GM04504 (cell line): ENCODE measurements around the gene NFIA.
A peak's percentile ranks its signal among the peaks of the same experiment; 100 is the strongest.

ENCODE experiments used
- DNase-seq: peaks from one replicate; pipeline ENCODE4 v3.0.0-alpha.2; 2012; ENCODE audit warnings: low read depth

Gene NFIA

GRCh38 chr1:61183471-61184039 lies 101.2 kb downstream of the NFIA start:
- DNase-seq, result no peak

DNA sequence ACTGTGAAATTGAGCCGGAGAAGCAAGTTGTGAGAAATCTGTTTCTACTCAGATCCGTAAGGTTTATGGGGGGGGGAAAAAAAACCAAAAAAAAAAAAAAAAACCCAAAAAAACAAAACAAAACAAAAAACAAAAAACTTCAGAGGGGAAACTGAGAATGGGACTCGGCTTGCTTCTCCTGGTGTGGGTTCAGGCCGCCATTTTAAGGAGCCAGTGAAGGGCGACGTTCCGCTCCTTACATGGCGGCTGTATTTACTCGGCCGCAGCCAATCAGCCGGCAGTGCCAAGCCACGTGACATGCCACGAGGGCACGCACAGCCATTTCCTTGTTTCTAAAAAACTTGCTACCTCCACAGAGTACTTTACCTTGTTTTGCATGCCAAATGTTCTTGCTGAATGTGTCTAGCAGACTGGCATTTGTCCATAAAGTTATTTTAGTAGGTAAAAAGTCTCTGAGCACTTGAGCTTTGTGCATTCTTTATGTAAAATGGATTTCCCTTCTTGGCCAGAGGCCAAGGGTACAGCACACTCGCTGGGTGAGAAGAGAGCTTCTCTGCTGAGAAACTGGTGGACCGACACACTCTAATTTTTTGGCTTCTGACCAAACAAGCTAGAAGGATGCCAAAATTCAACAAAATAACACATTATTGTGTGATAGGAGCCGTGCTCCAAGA lies 101.8 kb downstream of the NFIA start:
- DNase-seq, result peak; percentile 26

- DNase-seq, result no peak
Observed at GRCh38 chr1:61184714-61185106, 102.3 kb downstream of the NFIA start.

- no peak for DNase-seq
Observed at GRCh38 chr1:61186753-61187152, 104.4 kb downstream of the NFIA start.

GRCh38 chr1:61187352-61188086 lies 105.2 kb downstream of the NFIA start:
- DNase-seq, result no peak

- DNase-seq, result no peak
Observed at GRCh38 chr1:61190153-61190552, 107.8 kb downstream of the NFIA start.

GRCh38 chr1:61190618-61191432 lies 108.5 kb downstream of the NFIA start:
- no peak for DNase-seq

DNA sequence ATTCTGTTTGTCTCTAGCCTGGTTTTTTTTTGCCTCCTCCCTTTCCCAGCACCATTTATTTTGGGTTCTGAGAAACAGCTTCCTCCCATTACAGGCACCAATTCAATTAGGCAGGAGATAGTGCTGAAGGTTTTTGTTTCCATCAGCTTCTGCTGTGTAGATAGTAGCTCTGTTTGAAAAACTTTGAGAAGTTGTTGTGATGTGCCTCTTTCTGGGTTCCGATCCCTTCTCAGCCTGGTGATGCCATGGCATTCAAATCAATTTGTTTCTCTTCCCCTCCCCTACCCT lies 109.0 kb downstream of the NFIA start:
- no peak for DNase-seq

DNA sequence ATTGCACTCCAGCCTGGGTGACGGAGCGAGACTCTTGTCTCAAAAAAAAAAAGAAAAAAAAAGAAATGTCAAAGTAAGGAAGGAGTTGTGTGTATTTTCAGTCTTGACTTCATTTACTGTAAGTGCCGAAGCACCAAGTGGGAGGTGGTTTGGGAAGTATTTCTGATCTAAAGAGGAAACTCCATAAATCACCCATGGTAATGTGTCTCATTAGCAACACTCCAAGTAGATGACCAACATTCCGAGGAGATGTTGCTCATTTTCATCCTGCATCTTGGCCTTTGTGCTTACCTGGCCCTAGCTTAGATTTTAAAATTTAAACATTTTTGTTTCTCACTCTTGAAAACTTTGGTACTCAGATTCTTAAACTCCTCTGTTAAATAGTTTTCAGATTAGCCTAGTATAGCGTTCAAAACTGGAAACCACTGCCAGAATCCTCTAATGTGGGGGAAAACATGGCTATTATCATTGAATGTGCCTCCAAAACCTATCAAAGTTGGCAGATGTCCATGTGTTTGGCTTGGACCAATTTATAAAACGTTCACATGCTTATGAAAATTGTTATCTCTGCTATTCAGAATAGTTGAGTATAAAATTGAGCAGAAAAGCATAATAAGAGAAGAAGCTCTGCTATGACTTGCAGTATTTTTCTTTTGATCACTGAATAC lies 110.4 kb downstream of the NFIA start:
- DNase-seq, result no peak

GRCh38 chr1:61193808-61194207 lies 111.4 kb downstream of the NFIA start:
- DNase-seq, result no peak

- DNase-seq, result no peak
Observed at GRCh38 chr1:61198554-61198953, 116.2 kb downstream of the NFIA start.

DNA sequence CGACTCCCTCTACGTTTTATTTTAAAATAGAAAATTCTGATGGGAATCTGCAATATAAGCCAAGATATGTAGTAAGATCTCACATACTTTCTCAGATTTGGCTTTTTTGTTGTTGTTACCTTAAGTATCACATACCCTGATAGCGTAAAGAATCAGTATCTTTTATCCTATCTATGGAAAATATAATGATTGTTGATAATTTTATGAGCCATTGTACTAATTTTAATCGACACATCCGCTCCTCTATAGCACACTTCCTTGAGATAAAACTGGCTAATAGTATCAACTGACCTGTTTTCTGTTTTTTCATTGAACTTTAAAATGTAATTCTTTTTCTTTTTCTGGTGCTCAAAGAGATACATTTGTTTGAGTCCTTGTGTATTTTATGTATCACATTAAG lies 118.7 kb downstream of the NFIA start:
- no peak for DNase-seq

DNA sequence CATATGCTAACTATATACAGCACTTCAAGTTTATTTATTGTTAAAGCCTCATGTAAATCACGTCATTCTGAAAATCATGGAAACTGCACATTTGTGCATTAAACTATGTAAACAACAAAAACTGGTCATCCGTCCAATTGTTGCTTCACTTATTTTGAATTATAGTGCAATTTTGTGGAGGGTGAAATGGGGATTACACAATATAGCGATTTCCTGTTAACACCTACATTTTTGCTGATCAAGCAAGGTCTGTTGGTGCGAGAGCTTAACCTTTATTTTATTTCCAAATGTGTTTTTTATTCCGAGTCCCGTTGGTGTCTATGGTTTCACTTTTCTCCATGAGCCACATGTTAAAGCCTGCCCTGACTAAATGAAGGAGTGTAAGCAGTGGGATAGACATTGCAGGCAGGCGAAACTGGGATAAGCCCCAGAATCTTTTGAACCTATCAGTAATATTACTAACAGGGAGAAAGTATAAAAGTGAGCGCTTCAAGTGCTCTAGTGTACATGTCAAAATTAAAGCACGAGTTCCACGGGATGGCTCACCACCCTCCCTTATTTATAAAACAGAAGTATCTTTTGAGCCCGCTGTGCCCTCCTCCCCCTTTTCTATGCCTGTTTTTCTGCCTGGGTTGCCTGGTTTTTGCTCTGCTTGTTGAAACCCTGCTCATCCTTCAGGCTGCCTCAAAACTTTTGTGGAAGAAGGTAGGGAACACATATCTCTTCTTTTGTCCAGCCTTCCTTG lies 120.7 kb downstream of the NFIA start:
- DNase-seq, result peak; percentile 24

GRCh38 chr1:61204528-61204927 lies 122.2 kb downstream of the NFIA start:
- no peak for DNase-seq

DNA sequence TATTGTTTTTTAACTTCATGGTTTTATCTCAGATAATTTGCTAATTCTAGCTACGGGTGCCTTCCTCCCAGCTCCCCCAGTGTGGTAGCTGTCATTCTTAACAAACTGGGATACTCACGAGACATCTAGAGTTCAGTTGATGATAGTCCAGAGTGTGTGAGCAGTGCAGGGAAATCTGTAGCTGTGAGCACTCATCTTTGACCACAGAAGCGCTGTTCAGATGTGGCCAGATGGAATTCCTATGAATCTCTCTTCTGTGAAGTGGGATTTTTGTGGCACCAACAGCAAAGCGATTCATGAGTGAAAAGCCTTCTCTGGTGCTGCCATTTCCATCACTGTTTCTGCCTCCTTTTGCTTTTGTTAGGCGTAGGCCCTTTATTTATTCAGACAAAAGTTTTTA lies 125.1 kb downstream of the NFIA start:
- DNase-seq, result no peak

GRCh38 chr1:61208172-61208571 lies 125.8 kb downstream of the NFIA start:
- DNase-seq, result no peak

GRCh38 chr1:61208831-61209230 lies 126.5 kb downstream of the NFIA start:
- DNase-seq, result no peak

- no peak for DNase-seq
Observed at GRCh38 chr1:61210435-61211154, 128.2 kb downstream of the NFIA start.

DNA sequence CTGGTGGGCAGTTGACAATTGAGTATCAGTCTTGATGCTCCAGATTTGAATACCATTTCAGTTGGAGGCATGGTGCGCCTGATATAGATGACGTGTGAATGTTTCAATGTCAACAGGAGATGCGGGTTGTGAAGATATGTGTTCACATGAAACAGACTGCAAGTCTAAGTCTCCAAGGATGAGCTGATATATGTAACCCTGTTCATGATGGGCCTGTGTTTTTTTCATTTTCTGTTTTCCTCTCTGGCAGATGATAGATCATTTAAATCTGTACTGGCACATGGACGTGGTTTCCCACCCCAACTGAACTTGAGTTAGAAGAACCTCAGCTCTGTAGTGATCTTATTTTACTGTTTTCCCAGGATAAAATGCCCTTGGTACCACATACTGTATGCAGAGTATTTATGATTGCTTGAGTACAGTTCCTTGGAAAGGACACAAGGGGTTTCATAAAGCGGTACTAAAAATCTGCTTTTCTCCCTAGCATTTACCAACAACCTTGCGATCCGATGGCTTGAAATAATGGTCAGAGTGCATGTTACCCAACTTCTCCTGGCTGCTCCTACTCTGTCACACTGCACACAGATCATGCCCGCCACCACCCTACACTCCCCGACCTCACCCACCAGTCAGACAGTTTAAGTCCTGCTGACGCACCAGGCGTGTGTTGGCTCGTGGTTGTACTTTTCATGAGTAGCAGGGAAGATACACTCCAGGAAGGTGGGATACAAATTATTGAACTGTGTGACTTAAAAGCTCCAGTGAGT lies 131.1 kb downstream of the NFIA start:
- DNase-seq, result no peak

- no peak for DNase-seq
Observed at GRCh38 chr1:61215119-61215518, 132.8 kb downstream of the NFIA start.
